ENCODE measurements around the gene FMOD.

The FMOD gene

DNA sequence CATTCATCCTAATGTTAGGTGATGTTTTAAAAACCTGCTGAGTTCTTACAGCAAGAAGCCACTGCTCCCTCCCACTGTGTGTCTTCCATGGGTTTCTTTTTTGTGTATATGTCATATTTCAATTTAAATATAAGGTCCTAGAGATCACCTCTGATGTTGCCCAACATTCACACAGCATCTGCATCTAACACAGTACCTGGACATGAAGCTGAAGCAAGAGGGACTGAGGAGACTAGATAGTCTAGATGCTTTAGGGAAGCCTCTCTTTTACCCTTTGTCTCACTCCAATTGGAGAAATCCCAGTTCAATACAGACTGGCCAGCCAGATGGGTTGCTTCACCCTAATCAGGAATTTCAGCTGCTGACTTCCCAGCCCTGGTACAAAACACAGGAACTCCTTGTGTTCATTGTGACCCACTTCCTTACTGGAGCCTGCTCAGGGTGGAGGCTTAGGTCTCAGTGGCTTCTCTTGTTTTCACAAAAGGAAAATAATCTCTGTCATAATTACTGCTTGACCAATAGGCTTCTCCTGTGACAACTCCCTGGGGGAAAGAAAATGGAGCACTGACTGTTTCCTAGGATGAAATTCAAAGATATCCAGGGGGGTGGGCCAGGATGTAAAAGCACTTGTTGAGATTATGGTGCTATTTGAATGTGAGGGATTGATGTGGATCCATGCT, 28.3 kb downstream of the FMOD start (continued):
- TF ChIP-seq, protein P1, sequence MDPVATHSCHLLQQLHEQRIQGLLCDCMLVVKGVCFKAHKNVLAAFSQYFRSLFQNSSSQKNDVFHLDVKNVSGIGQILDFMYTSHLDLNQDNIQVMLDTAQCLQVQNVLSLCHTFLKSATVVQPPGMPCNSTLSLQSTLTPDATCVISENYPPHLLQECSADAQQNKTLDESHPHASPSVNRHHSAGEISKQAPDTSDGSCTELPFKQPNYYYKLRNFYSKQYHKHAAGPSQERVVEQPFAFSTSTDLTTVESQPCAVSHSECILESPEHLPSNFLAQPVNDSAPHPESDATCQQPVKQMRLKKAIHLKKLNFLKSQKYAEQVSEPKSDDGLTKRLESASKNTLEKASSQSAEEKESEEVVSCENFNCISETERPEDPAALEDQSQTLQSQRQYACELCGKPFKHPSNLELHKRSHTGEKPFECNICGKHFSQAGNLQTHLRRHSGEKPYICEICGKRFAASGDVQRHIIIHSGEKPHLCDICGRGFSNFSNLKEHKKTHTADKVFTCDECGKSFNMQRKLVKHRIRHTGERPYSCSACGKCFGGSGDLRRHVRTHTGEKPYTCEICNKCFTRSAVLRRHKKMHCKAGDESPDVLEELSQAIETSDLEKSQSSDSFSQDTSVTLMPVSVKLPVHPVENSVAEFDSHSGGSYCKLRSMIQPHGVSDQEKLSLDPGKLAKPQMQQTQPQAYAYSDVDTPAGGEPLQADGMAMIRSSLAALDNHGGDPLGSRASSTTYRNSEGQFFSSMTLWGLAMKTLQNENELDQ (tag by site-specific recombination; IDR thresholded peaks at IDR 0.05; ENCODE audit: low read depth): no peak
- TF ChIP-seq ZSCAN23 (tag by site-specific recombination; IDR thresholded peaks at IDR 0.05) (no peak), SCRT1 (tag by site-specific recombination; IDR thresholded peaks at IDR 0.05; ENCODE audit: borderline replicate concordance) (no peak), ZNF792 (tag by site-specific recombination; IDR thresholded peaks at IDR 0.05) (no peak), ZNF555 (tag by site-specific recombination; conservative IDR thresholded peaks at IDR 0.05) (no peak), ZNF19 (tag by site-specific recombination; IDR thresholded peaks at IDR 0.05; ENCODE audit: low read depth) (no peak), OSR2 (tag by site-specific recombination; IDR thresholded peaks at IDR 0.05) (no peak), ZBTB48 (tag by site-specific recombination; IDR thresholded peaks at IDR 0.05) (no peak)
- TF ChIP-seq, protein P2, sequence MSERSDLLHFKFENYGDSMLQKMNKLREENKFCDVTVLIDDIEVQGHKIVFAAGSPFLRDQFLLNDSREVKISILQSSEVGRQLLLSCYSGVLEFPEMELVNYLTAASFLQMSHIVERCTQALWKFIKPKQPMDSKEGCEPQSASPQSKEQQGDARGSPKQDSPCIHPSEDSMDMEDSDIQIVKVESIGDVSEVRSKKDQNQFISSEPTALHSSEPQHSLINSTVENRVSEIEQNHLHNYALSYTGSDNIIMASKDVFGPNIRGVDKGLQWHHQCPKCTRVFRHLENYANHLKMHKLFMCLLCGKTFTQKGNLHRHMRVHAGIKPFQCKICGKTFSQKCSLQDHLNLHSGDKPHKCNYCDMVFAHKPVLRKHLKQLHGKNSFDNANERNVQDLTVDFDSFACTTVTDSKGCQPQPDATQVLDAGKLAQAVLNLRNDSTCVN (tag by site-specific recombination; optimal IDR thresholded peaks at IDR 0.05): no peak
- TF ChIP-seq, protein P3, sequence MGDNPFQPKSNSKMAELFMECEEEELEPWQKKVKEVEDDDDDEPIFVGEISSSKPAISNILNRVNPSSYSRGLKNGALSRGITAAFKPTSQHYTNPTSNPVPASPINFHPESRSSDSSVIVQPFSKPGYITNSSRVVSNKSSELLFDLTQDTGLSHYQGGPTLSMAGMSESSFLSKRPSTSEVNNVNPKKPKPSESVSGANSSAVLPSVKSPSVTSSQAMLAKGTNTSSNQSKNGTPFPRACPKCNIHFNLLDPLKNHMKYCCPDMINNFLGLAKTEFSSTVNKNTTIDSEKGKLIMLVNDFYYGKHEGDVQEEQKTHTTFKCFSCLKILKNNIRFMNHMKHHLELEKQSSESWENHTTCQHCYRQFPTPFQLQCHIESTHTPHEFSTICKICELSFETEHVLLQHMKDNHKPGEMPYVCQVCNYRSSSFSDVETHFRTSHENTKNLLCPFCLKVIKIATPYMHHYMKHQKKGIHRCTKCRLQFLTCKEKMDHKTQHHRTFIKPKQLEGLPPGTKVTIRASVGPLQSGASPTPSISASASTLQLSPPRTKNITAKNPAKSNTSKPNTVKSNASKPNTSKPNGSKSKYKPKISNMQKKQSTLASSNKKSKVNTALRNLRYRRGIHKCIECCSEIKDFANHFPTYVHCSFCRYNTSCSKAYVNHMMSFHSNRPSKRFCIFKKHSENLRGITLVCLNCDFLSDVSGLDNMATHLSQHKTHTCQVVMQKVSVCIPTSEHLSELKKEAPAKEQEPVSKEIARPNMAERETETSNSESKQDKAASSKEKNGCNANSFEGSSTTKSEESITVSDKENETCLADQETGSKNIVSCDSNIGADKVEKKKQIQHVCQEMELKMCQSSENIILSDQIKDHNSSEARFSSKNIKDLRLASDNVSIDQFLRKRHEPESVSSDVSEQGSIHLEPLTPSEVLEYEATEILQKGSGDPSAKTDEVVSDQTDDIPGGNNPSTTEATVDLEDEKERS (tag by site-specific recombination; IDR thresholded peaks at IDR 0.05): no peak

DNA sequence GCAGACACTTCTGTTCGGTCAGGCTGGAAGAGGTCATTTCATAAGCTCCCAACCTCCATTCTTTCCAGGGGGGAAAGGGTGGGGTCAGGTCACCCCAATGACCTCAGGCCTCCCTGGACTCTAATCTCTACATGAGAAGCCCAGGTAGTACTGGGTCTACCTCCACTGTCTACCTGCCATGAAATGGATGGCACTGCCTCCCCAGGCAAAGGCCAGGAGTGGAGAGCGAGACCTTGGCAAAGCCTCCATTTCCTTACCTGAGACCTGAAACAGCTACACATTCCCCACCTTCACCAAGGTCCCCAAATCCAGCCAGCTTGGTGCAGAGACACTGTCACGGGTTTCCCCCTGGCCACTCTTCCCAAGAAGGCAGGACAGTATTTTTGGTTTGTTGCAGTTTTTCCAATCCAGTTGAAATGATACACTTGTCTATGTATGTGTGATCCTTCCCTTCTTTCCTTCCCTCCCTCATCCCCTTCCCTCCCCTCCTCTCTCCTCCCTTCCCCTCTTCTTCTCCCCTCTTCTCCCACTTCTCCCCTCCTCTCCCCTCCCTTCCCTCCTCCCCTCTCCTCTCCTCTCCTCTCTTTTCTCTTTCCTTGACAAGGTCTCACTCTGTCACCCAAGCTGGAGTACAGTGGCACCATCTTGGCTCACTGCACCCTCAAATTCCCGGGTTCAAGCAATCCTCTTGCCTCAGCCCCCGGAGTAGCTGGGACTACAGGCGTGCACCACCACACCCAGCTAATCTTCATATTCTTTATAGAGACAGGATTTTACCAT, 29.5 kb downstream of the FMOD start:
- no peaks in the 10 kb centered on the region for H3K9me3 ChIP-seq (ENCODE audit: control insufficient read depth, insufficient read depth, low read depth, low read length)
- TF ChIP-seq ZNF366 (tag by site-specific recombination; conservative IDR thresholded peaks at IDR 0.05) (peak; percentile 43; the same call in 1 of the 2 replicates), BCL11B (tag by site-specific recombination; IDR thresholded peaks at IDR 0.05; ENCODE audit: low read depth) (no peak), BCL11A (tag by site-specific recombination; IDR thresholded peaks at IDR 0.05; ENCODE audit: low read depth) (no peak)
- TF ChIP-seq, protein P4, sequence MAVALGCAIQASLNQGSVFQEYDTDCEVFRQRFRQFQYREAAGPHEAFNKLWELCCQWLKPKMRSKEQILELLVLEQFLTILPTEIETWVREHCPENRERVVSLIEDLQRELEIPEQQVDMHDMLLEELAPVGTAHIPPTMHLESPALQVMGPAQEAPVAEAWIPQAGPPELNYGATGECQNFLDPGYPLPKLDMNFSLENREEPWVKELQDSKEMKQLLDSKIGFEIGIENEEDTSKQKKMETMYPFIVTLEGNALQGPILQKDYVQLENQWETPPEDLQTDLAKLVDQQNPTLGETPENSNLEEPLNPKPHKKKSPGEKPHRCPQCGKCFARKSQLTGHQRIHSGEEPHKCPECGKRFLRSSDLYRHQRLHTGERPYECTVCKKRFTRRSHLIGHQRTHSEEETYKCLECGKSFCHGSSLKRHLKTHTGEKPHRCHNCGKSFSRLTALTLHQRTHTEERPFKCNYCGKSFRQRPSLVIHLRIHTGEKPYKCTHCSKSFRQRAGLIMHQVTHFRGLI (tag by site-specific recombination; IDR thresholded peaks at IDR 0.05): no peak
- TF ChIP-seq, protein P5, sequence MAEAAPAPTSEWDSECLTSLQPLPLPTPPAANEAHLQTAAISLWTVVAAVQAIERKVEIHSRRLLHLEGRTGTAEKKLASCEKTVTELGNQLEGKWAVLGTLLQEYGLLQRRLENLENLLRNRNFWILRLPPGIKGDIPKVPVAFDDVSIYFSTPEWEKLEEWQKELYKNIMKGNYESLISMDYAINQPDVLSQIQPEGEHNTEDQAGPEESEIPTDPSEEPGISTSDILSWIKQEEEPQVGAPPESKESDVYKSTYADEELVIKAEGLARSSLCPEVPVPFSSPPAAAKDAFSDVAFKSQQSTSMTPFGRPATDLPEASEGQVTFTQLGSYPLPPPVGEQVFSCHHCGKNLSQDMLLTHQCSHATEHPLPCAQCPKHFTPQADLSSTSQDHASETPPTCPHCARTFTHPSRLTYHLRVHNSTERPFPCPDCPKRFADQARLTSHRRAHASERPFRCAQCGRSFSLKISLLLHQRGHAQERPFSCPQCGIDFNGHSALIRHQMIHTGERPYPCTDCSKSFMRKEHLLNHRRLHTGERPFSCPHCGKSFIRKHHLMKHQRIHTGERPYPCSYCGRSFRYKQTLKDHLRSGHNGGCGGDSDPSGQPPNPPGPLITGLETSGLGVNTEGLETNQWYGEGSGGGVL (tag by site-specific recombination; IDR thresholded peaks at IDR 0.05): peak; percentile 58
- no peak overlapping the region; the same call in 1 of the 2 replicates for H3K27ac ChIP-seq (ENCODE audit: extremely low read depth, low read depth, low read length)
- no peaks in the 10 kb centered on the region for H3K36me3 ChIP-seq (ENCODE audit: control insufficient read depth in 2 of 2, insufficient read depth in 1 of 2, low read length in 2 of 2)
- POLR2A ChIA-PET: interaction anchor here (1.2 to 2.3 kb wide), 3 partner anchors 10 to 16 kb away, joined by 5 to 20 read pairs (median 7); partner anchors contain the start of gene BTG2
- CTCF ChIA-PET: interaction anchor here (0.6 to 2.3 kb wide), 9 partner anchors 12 to 226 kb away, joined by 3 to 12 read pairs (median 7); no protein-coding TSS in a partner anchor
- H3K4me1 ChIP-seq (ENCODE audit: control insufficient read depth, insufficient read depth, low read length): peaks cover 39% of the 10 kb centered on the region
- no peak overlapping the region for H3K4me3 ChIP-seq (ENCODE audit: low read depth, low read length)
